GM12801 (cell line): ENCODE measurements around the gene IFIT2.

Source experiments
- CTCF ChIP-seq: IDR thresholded peaks from one replicate; pipeline ENCODE4 v1.5.1; 2011; ENCODE audit warnings: control low read depth; ENCODE audit not compliant: insufficient read length; ENCODE audit errors: extremely low read depth

The IFIT2 gene

GRCh38 chr10:89351412-89351779 is 49.5 kb downstream of the IFIT2 start:
- no peak for TF ChIP-seq CTCF

GRCh38 chr10:89351780-89352597 is 50.1 kb downstream of the IFIT2 start:
- no peak for TF ChIP-seq CTCF

- no peak for TF ChIP-seq CTCF
These were observed 51.0 kb downstream of the IFIT2 start for GRCh38 chr10:89352802-89353201.

GRCh38 chr10:89355394-89355931 is 53.6 kb downstream of the IFIT2 start:
- TF ChIP-seq CTCF = no peak

GRCh38 chr10:89357096-89357495 is 55.2 kb downstream of the IFIT2 start:
- no peak for TF ChIP-seq CTCF

GRCh38 chr10:89357975-89358374 is 56.1 kb downstream of the IFIT2 start:
- TF ChIP-seq CTCF = no peak
